OCI-LY1 (cell line): ENCODE results near the gene MRPL49.
A peak's percentile ranks its signal among the peaks of the same experiment; 100 is the strongest.

Experiments
- H2AFZ ChIP-seq: fragments of 200-600 bp; sonication (generic), shearing (Covaris generic); 2 replicates; pipeline ENCODE4 v1.6.0; 2014; ENCODE audit warnings: antibody characterized with exemption, mild to moderate bottlenecking, low read length
- H3F3A ChIP-seq: fragments of 200-600 bp; sonication (generic), shearing (Covaris generic); 2 replicates; pipeline ENCODE4 v1.6.0; 2014; ENCODE audit warnings: mild to moderate bottlenecking, antibody characterized with exemption, low read length, moderate library complexity; ENCODE audit not compliant: insufficient read depth
- H3K27ac ChIP-seq: fragments of 200-600 bp; sonication (generic); 2 replicates; pipeline ENCODE4 v1.5.1; 2014; ENCODE audit warnings: low read length, mixed run types, mild to moderate bottlenecking, low read depth; ENCODE audit not compliant: poor library complexity, severe bottlenecking
- H3K27me3 ChIP-seq: fragments of 200-600 bp; sonication (generic); 2 replicates; pipeline ENCODE4 v1.6.0; 2014; ENCODE audit warnings: antibody characterized with exemption, mild to moderate bottlenecking, low read length, moderate library complexity; ENCODE audit not compliant: insufficient read depth
- H3K36me3 ChIP-seq: fragments of 200-600 bp; sonication (generic); 2 replicates; pipeline ENCODE4 v1.6.1; 2014; ENCODE audit warnings: mild to moderate bottlenecking, antibody characterized with exemption, low read length, moderate library complexity, mixed read lengths; ENCODE audit not compliant: insufficient read depth
- H3K4me1 ChIP-seq: fragments of 200-600 bp; sonication (generic); 2 replicates; pipeline ENCODE4 v1.5.1; 2014; ENCODE audit warnings: mild to moderate bottlenecking, low read length, moderate library complexity; ENCODE audit not compliant: insufficient read depth, severe bottlenecking
- H3K4me2 ChIP-seq: fragments of 200-600 bp; sonication (generic), shearing (Covaris generic); 2 replicates; pipeline ENCODE4 v1.6.1; 2014; ENCODE audit warnings: low read length
- H3K4me3 ChIP-seq: fragments of 200-600 bp; sonication (generic); 2 replicates; pipeline ENCODE4 v1.5.1; 2014; ENCODE audit warnings: low read length, low read depth, mild to moderate bottlenecking, mixed read lengths; ENCODE audit not compliant: poor library complexity, severe bottlenecking
- H3K79me2 ChIP-seq: fragments of 200-600 bp; shearing (Covaris generic); 2 replicates; pipeline ENCODE4 v1.6.1; 2016; ENCODE audit warnings: mixed run types, low read length, mixed read lengths; ENCODE audit not compliant: insufficient read depth
- H3K9ac ChIP-seq: fragments of 200-600 bp; sonication (generic), shearing (Covaris generic); 2 replicates; pipeline ENCODE4 v1.6.1; 2014; ENCODE audit warnings: mild to moderate bottlenecking, low read length, mixed read lengths
- H3K9me2 ChIP-seq: fragments of 200-600 bp; sonication (generic), shearing (Covaris generic); 2 replicates; pipeline ENCODE4 v1.6.1; 2014; ENCODE audit warnings: low read depth, mild to moderate bottlenecking, low read length, mixed read lengths
- H3K9me3 ChIP-seq: fragments of 200-600 bp; shearing (Covaris generic); 2 replicates; pipeline ENCODE4 v1.6.1; 2014; ENCODE audit warnings: low read length, mixed read lengths
- H4K20me1 ChIP-seq: fragments of 200-600 bp; sonication (generic), shearing (Covaris generic); 2 replicates; pipeline ENCODE4 v1.6.0; 2016; ENCODE audit warnings: mild to moderate bottlenecking, low read length; ENCODE audit not compliant: insufficient read depth
- EZH2 ChIP-seq: fragments of 200-600 bp; sonication (generic), shearing (Covaris generic); IDR thresholded peaks from 2 replicates; pipeline ENCODE4 v1.8.0; 2017; ENCODE audit warnings: borderline replicate concordance, mixed run types, mild to moderate bottlenecking, antibody characterized with exemption, low read length, moderate library complexity, mixed read lengths
- TF ChIP-seq, protein P1 (sequence below): fragments of 200-600 bp; sonication (generic), shearing (Covaris generic); IDR thresholded peaks from 2 replicates; pipeline ENCODE4 v1.5.1; 2017; ENCODE audit warnings: mild to moderate bottlenecking, antibody characterized with exemption, low read length, moderate library complexity, mixed read lengths

The MRPL49 gene

DNA sequence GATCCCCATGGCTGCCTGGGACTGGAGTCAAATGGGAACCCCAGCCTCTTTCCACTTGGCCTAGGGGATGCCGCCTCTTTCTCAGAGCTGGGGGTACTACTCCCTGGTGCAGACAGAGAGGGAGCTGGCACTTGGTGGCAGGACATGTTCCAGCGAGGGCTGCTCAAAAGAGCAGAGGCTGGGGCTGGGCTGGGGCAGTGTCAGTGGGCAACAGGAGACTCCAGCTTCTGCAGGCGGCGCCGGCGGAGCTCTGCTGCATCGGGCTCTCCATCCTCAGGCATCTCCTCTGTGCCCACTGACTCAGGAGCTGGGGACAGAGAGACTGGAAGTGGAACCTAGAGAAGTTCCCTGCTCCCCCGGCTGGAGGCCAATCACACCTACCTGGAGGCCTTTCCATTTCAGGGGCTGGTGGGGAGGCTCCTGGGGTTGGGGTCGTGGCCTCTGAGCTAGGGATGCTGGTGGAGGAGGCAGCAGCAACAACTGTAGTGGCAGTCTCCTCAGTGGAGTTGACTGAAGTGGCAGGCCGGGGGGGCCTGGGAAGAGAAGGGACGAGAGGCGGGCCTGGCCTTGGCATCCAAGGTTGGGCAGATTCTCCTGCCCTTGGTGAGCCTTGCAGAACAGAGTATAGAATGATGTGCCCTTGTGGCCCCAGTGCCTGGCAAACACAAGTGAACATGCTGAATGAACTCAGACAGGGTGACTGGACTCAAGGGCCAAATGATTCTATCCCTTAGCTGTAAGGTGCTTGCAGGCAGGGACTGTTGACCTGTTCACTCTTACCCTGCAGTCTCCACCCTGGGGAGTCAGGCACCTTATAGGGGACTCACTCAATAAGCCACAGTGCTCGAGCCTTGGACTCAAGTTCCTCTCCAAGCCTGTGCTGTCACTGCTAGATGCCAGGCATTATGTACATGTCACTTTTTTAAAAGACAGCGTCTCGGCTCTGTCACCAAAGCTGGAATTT, 6.3 kb downstream of the MRPL49 start:
- Histone ChIP-seq H3K9me2 (no peaks in the 10 kb centered on the region), H3F3A (peaks cover 23% of the 10 kb centered on the region; the same call in 1 of the 2 replicates), H3K79me2 (peaks cover 2% of the 10 kb centered on the region; the same call in 1 of the 2 replicates), H3K4me2 (no peak overlapping the region), H3K9ac (no peak overlapping the region), H3K4me1 (peaks cover 37% of the 10 kb centered on the region), H4K20me1 (no peaks in the 10 kb centered on the region), H3K36me3 (peaks cover 95% of the 10 kb centered on the region), H3K27me3 (no peaks in the 10 kb centered on the region), H2AFZ (no peak overlapping the region), H3K9me3 (no peaks in the 10 kb centered on the region), H3K27ac (peak overlapping the region; percentile 99), H3K4me3 (no peak overlapping the region)
- TF ChIP-seq, protein P1, sequence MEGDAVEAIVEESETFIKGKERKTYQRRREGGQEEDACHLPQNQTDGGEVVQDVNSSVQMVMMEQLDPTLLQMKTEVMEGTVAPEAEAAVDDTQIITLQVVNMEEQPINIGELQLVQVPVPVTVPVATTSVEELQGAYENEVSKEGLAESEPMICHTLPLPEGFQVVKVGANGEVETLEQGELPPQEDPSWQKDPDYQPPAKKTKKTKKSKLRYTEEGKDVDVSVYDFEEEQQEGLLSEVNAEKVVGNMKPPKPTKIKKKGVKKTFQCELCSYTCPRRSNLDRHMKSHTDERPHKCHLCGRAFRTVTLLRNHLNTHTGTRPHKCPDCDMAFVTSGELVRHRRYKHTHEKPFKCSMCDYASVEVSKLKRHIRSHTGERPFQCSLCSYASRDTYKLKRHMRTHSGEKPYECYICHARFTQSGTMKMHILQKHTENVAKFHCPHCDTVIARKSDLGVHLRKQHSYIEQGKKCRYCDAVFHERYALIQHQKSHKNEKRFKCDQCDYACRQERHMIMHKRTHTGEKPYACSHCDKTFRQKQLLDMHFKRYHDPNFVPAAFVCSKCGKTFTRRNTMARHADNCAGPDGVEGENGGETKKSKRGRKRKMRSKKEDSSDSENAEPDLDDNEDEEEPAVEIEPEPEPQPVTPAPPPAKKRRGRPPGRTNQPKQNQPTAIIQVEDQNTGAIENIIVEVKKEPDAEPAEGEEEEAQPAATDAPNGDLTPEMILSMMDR: no peak
- no peak for TF ChIP-seq EZH2

DNA sequence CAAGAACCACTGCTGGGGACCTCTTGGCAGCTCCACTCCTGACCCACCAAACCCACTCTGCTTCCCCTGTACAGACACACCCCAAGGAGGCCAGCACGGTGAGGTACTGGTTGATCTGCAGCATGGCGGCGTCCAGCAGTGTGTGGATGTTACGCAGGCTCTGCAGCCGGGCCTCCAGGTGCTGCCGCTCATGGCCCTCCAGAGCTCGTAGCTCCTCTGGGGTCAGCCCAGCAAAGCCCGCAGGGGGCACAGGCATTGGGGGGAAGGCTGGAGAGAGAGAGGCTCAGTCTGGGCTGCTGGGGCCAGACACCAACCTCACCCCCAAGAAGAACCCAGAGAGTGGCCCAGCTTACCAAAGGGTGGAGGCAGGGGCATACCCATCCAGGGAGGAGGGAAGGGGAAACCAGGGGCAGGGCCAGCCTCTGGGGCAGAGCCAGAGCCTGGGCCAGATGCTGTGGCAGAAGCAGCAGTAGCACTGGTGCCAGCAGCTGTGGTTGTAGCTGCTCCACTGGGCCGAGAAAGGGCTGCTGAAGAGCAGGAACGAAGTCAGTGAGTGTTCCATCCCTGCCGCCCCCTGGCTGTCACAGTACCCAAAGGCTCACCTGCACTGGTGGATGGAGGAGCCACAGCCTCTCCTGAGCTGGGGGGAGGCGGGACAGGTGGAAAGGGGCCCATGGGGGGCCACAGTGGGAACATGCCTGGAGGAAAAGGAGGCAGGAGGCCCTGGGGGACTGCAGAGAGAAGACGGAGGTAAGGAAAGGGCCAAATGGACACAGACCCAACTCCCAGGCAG, 7.7 kb downstream of the MRPL49 start:
- H3K36me3 ChIP-seq: peaks cover 89% of the 10 kb centered on the region
- peaks cover 17% of the 10 kb centered on the region; the same call in 1 of the 2 replicates for H3F3A ChIP-seq
- peak overlapping the region; percentile 38; the same call in 1 of the 2 replicates for H3K9ac ChIP-seq

More for the DNA sequence above, 7.7 kb downstream of the MRPL49 start:
- H3K4me2 ChIP-seq: peak overlapping the region; percentile 93
- peak overlapping the region; percentile 99 for H3K27ac ChIP-seq
- no peaks in the 10 kb centered on the region for H3K27me3 ChIP-seq
- H3K9me2 ChIP-seq: no peaks in the 10 kb centered on the region
- no peaks in the 10 kb centered on the region for H4K20me1 ChIP-seq
- H3K4me1 ChIP-seq: peaks cover 36% of the 10 kb centered on the region
- H3K4me3 ChIP-seq: peak overlapping the region; percentile 95
- no peak for TF ChIP-seq EZH2
- TF ChIP-seq, protein P1: peak; percentile 36
- H3K79me2 ChIP-seq: peaks cover 8% of the 10 kb centered on the region; the same call in 1 of the 2 replicates
- H3K9me3 ChIP-seq: no peaks in the 10 kb centered on the region
- no peak overlapping the region for H2AFZ ChIP-seq
